ENCODE measurements around the gene DHX40.

DHX40 gene

GRCh38 chr17:59631276-59631675, 65.9 kb downstream of the DHX40 start:
- no peak overlapping the region for H3K27ac ChIP-seq
- TF ChIP-seq CTCF (conservative IDR thresholded peaks at IDR 0.05) (no peak), ZFX (IDR thresholded peaks at IDR 0.05) (no peak)

GRCh38 chr17:59632398-59632797, 67.0 kb downstream of the DHX40 start:
- TF ChIP-seq ZFX (IDR thresholded peaks at IDR 0.05) (no peak), CTCF (conservative IDR thresholded peaks at IDR 0.05) (no peak)
- H3K27ac ChIP-seq: no peak overlapping the region

DNA sequence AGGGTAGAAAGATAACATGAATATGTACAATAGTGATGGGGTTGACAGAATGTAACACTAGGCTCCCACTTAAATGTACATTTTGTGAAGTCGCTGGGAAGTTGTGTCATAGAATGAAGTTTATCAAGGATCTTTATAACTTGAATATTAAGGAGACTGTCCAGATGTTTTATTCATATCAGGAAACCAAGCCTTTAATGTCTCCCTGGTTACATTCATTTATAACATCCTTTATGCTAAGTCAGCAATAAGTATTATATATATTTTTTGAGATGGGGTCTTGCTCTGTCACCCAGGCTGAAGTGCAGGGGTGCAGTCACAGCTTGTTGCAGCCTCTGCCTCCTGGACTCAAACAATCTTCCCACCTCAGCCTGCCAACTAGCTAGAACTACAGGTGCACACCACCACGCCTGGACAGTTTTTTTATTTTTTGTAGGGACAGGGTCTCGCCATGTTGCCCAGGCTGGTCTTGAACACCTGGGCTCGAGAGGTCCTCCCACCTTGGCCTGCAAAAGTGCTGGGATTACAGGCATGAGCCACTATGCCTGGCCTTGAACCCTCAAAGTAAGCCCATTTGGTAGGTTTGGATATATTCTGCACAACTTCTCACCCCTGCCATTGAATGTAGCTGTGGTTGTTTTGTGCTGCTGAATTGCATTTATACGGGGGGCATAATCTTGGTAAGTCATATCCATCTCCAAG, 68.4 kb downstream of the DHX40 start:
- H3K27ac ChIP-seq: no peak overlapping the region
- no peak for TF ChIP-seq ZFX (IDR thresholded peaks at IDR 0.05)
- TF ChIP-seq CTCF (conservative IDR thresholded peaks at IDR 0.05): no peak

DNA sequence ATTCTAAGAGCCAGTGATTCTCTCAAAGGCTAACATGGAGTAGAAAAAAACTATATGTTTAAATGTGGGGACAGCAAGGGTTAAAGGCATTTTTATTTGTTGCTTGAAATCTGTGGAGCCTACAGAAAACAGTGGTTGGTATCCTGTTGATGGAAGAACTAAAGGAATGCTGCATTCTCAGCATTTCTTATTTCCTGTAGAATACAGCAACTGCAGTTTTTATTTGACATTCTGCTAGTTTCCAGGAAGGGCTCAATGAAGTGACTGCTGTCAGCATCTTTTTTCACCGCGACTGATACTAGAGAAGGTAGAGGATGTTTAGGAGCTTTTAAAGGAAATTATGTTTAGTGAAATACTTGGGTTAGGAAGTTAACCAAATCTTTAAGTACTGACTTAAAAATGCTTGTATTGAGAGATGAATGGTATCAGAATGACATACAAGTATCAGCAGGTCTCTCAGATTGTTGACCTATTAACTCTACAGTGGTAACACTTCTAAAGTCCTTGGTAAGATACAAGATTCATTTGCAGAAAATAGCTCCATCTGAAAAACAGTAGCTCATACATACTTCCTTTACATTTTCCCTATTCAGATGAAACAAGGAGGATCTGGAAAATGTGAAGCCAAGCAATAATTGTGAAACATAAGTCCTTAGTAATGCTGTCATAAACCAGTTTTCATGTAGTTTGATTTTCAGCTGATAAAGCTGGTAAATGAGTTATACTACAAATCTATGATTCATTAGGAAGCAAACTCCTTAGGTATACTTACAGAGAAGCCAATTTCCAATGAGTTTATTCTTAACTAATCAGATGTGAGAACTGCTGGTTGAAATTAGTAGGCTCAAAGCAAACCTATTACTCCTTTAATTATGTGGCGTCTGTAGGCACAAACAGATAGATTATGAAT, 69.5 kb downstream of the DHX40 start:
- TF ChIP-seq ZFX (IDR thresholded peaks at IDR 0.05) (no peak), CTCF (conservative IDR thresholded peaks at IDR 0.05) (no peak)

GRCh38 chr17:59637611-59638310, 72.4 kb downstream of the DHX40 start:
- H3K27ac ChIP-seq: no peak overlapping the region

More for the DNA sequence above, 69.5 kb downstream of the DHX40 start:
- H3K27ac ChIP-seq: no peak overlapping the region

DNA sequence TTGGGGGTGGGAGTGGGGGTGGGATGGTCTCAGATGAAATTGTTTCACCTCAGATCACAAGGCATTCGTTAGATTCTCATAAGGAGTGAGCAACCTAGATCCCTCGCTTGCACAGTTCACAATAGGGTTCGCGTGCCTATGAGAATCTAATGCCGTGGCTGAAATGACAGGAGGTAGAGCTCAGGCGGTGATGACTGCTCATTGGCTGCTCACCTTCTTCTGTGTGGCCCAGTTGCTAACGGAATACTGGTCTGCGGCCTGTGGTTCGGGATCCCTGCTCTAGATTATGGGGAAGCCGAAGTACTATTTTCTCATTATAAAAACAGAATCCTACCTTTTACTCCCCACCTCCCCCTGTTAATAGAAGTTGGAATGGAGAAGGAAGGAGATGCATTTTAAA, 73.1 kb downstream of the DHX40 start:
- no peak overlapping the region for H3K27ac ChIP-seq
- TF ChIP-seq CTCF (conservative IDR thresholded peaks at IDR 0.05) (no peak), ZFX (IDR thresholded peaks at IDR 0.05) (no peak)

More at GRCh38 chr17:59637611-59638310, 72.4 kb downstream of the DHX40 start:
- TF ChIP-seq ZFX (IDR thresholded peaks at IDR 0.05) (no peak), CTCF (conservative IDR thresholded peaks at IDR 0.05) (no peak)
